ENCODE results near the gene GRB2.
"Not testable (repeated sequence)": the region's sequence is repeated elsewhere in the genome, so short reads cannot be mapped to it uniquely, and the experiment has no call there.

GRCh38 chr17:75367838-75368789 is 37.4 kb downstream of the GRB2 start:
- not testable (repeated sequence) for TF ChIP-seq EZH2 (IDR thresholded peaks at IDR 0.05; ENCODE audit: insufficient read depth, poor library complexity, severe bottlenecking); EZH2phosphoT487 (IDR thresholded peaks at IDR 0.05; ENCODE audit: insufficient read depth, low read depth)

Data from GM23248 (cell line).